GM18867 (cell line): ENCODE results near the gene COMMD1.
"Not testable (repeated sequence)": the region's sequence is repeated elsewhere in the genome, so short reads cannot be mapped to it uniquely, and the experiment has no call there.

Experiments used
- ATAC-seq: cut with Tn5 transposase; IDR thresholded peaks from one replicate; pipeline ENCODE4 v1.9.1; 2021; ENCODE audit warnings: mild to moderate bottlenecking, moderate library complexity; ENCODE audit not compliant: unreplicated experiment

COMMD1 gene

GRCh38 chr2:62014102-62014501, 108.6 kb downstream of the COMMD1 start:
- ATAC-seq, result no peak

GRCh38 chr2:62016957-62017356, 111.5 kb downstream of the COMMD1 start:
- ATAC-seq, result no peak

- ATAC-seq, result no peak
Measured at GRCh38 chr2:62029910-62030309, 124.4 kb downstream of the COMMD1 start.

- ATAC-seq, result no peak
Measured at GRCh38 chr2:62030902-62031301, 125.4 kb downstream of the COMMD1 start.

GRCh38 chr2:62032096-62032495, 126.6 kb downstream of the COMMD1 start:
- ATAC-seq, result no peak

- ATAC-seq, result no peak
Measured at GRCh38 chr2:62034715-62035114, 129.2 kb downstream of the COMMD1 start.

GRCh38 chr2:62036229-62036628, 130.8 kb downstream of the COMMD1 start:
- no peak for ATAC-seq

- no peak for ATAC-seq
Measured at GRCh38 chr2:62036761-62037250, 131.3 kb downstream of the COMMD1 start.

- ATAC-seq, result peak; percentile 100
Measured at GRCh38 chr2:62038975-62039771, 133.7 kb downstream of the COMMD1 start.

GRCh38 chr2:62040926-62041325, 135.5 kb downstream of the COMMD1 start:
- no peak for ATAC-seq

GRCh38 chr2:62041701-62042385, 136.4 kb downstream of the COMMD1 start:
- ATAC-seq, result not testable (repeated sequence)

GRCh38 chr2:62042400-62042799, 136.9 kb downstream of the COMMD1 start:
- no peak for ATAC-seq

- ATAC-seq, result no peak
Measured at GRCh38 chr2:62042944-62043343, 137.5 kb downstream of the COMMD1 start.

GRCh38 chr2:62045017-62045543, 139.6 kb downstream of the COMMD1 start:
- ATAC-seq, result no peak

- no peak for ATAC-seq
Measured at GRCh38 chr2:62046141-62046540, 140.7 kb downstream of the COMMD1 start.

GRCh38 chr2:62050456-62051045, 145.1 kb downstream of the COMMD1 start:
- ATAC-seq, result no peak

- no peak for ATAC-seq
Measured at GRCh38 chr2:62054029-62054791, 148.7 kb downstream of the COMMD1 start.

GRCh38 chr2:62054916-62055450, 149.5 kb downstream of the COMMD1 start:
- ATAC-seq, result no peak

- no peak for ATAC-seq
Measured at GRCh38 chr2:62055724-62056336, 150.4 kb downstream of the COMMD1 start.

GRCh38 chr2:62056341-62056740, 150.9 kb downstream of the COMMD1 start:
- ATAC-seq, result no peak
